H9 (cell line): ENCODE data around the gene GABBR2. TPM values are rescaled to one million over a fixed set of nuclear protein-coding genes. Genes with fewer than 3 reads are reported as not detected.

ENCODE experiments used
- DNase-seq: peaks from one replicate; pipeline ENCODE4 v3.0.0-alpha.2; 2017
- H2AFZ ChIP-seq: one replicate; pipeline ENCODE4 v1.6.1; 2013; ENCODE audit warnings: mild to moderate bottlenecking, low read length, control low read depth, moderate library complexity
- H2AK5ac ChIP-seq: 2 replicates; pipeline ENCODE4 v1.6.1; 2013; ENCODE audit warnings: low read length, control low read depth, mixed read lengths; ENCODE audit not compliant: insufficient read length
- H2BK120ac ChIP-seq: one replicate; pipeline ENCODE4 v1.6.1; 2013; ENCODE audit warnings: low read depth, mild to moderate bottlenecking, low read length, control low read depth, inconsistent platforms; ENCODE audit not compliant: poor library complexity, severe bottlenecking
- H2BK12ac ChIP-seq: 2 replicates; pipeline ENCODE4 v1.6.1; 2013; ENCODE audit warnings: low read length, control low read depth, mixed read lengths, low read depth; ENCODE audit not compliant: insufficient read length
- H2BK15ac ChIP-seq: 2 replicates; pipeline ENCODE4 v1.6.1; 2013; ENCODE audit warnings: low read depth, low read length, control low read depth
- H2BK20ac ChIP-seq: one replicate; pipeline ENCODE4 v1.6.1; 2013; ENCODE audit warnings: low read depth, mild to moderate bottlenecking, low read length, control low read depth, inconsistent platforms; ENCODE audit not compliant: poor library complexity, severe bottlenecking
- H2BK5ac ChIP-seq: 2 replicates; pipeline ENCODE4 v1.6.1; 2013; ENCODE audit warnings: low read length, control low read depth, mixed read lengths; ENCODE audit not compliant: insufficient read length
- H3K14ac ChIP-seq: 2 replicates; pipeline ENCODE4 v1.6.1; 2013; ENCODE audit warnings: low read length, control low read depth; ENCODE audit not compliant: insufficient read depth
- H3K18ac ChIP-seq: 2 replicates; pipeline ENCODE4 v1.6.1; 2013; ENCODE audit warnings: low read depth, mild to moderate bottlenecking, mixed read lengths, low read length, control low read depth; ENCODE audit not compliant: insufficient read length
- H3K23ac ChIP-seq: 2 replicates; pipeline ENCODE4 v1.6.1; 2013; ENCODE audit warnings: low read length, control low read depth, mixed read lengths, low read depth; ENCODE audit not compliant: insufficient read length
- H3K23me2 ChIP-seq: 2 replicates; pipeline ENCODE4 v1.6.1; 2013; ENCODE audit warnings: low read depth, mild to moderate bottlenecking, mixed read lengths, low read length, control low read depth; ENCODE audit not compliant: insufficient read length, poor library complexity, severe bottlenecking
- H3K27ac ChIP-seq: 2 replicates; pipeline ENCODE4 v1.5.1; 2013; ENCODE audit warnings: low read length, control low read depth, mixed read lengths, low read depth; ENCODE audit not compliant: insufficient read length
- H3K27me3 ChIP-seq: 2 replicates; pipeline ENCODE4 v1.6.1; 2013; ENCODE audit warnings: low read length, control low read depth, inconsistent platforms; ENCODE audit not compliant: insufficient read depth
- H3K4ac ChIP-seq: 2 replicates; pipeline ENCODE4 v1.6.1; 2013; ENCODE audit warnings: low read depth, mild to moderate bottlenecking, control low read depth, inconsistent platforms, low read length, moderate library complexity
- H3K4me1 ChIP-seq: 2 replicates; pipeline ENCODE4 v1.6.1; 2013; ENCODE audit warnings: low read length, control low read depth, inconsistent platforms; ENCODE audit not compliant: insufficient read depth
- H3K4me2 ChIP-seq: 2 replicates; pipeline ENCODE4 v1.6.1; 2013; ENCODE audit warnings: low read length, control low read depth, mixed read lengths; ENCODE audit not compliant: insufficient read length, insufficient read depth
- H3K56ac ChIP-seq: 2 replicates; pipeline ENCODE4 v1.6.1; 2013; ENCODE audit warnings: low read depth, mild to moderate bottlenecking, mixed read lengths, low read length, control low read depth; ENCODE audit not compliant: insufficient read length
- H3K79me1 ChIP-seq: 2 replicates; pipeline ENCODE4 v1.6.1; 2013; ENCODE audit warnings: low read depth, mild to moderate bottlenecking, moderate library complexity, low read length, control low read depth, inconsistent platforms; ENCODE audit not compliant: insufficient read depth, poor library complexity, severe bottlenecking
- H3K79me2 ChIP-seq: 2 replicates; pipeline ENCODE4 v1.6.1; 2013; ENCODE audit warnings: low read length, control low read depth, inconsistent platforms; ENCODE audit not compliant: insufficient read depth
- H3K9ac ChIP-seq: 2 replicates; pipeline ENCODE4 v1.6.1; 2013; ENCODE audit warnings: low read length, control low read depth, mixed read lengths; ENCODE audit not compliant: insufficient read length; ENCODE audit errors: extremely low read depth
- H3K9me3 ChIP-seq: one replicate; pipeline ENCODE4 v1.6.1; 2013; ENCODE audit warnings: low read depth, low read length, inconsistent platforms; ENCODE audit not compliant: control insufficient read depth
- H3T11ph ChIP-seq: one replicate; pipeline ENCODE4 v1.6.1; 2013; ENCODE audit warnings: mild to moderate bottlenecking, low read length, control low read depth, inconsistent platforms
- H4K20me1 ChIP-seq: one replicate; pipeline ENCODE4 v1.6.1; 2013; ENCODE audit not compliant: control insufficient read depth, insufficient read length, insufficient read depth
- H4K5ac ChIP-seq: 2 replicates; pipeline ENCODE4 v1.6.1; 2013; ENCODE audit warnings: low read depth, mild to moderate bottlenecking, mixed read lengths, low read length, control low read depth; ENCODE audit not compliant: insufficient read length
- H4K8ac ChIP-seq: replicated peaks from 2 replicates; pipeline ENCODE4 v1.6.1; 2013; ENCODE audit warnings: low read length, control low read depth, mixed read lengths, low read depth; ENCODE audit not compliant: insufficient read length
- H4K91ac ChIP-seq: 2 replicates; pipeline ENCODE4 v1.6.1; 2013; ENCODE audit warnings: low read depth, mild to moderate bottlenecking, moderate library complexity, mixed read lengths, low read length, control low read depth; ENCODE audit not compliant: insufficient read length
- H3K27ac Mint-ChIP-seq, 3 experiments: 2 replicates in 2 of 3; 3 replicates in 1 of 3; pipeline ENCODE4 v1.8.0; 2020 to 2021; ENCODE audit warnings: mixed read lengths in 3 of 3, mild to moderate bottlenecking in 1 of 3, moderate library complexity in 1 of 3
- H3K27me3 Mint-ChIP-seq: 2 replicates; pipeline ENCODE4 v1.8.0; 2021; ENCODE audit warnings: low read depth, mild to moderate bottlenecking, moderate library complexity, mixed read lengths
- H3K36me3 Mint-ChIP-seq, 3 experiments: 2 replicates in 2 of 3; 3 replicates in 1 of 3; pipeline ENCODE4 v1.8.0; 2020 to 2021; ENCODE audit warnings: low read depth in 3 of 3, mixed read lengths in 3 of 3; ENCODE audit not compliant: insufficient read depth in 1 of 3
- H3K4me1 Mint-ChIP-seq, 2 experiments: 2 replicates each; pipeline ENCODE4 v1.8.0; 2020; ENCODE audit warnings: mixed read lengths in 2 of 2
- H3K4me3 Mint-ChIP-seq, 2 experiments: 2 replicates in 1 of 2; 3 replicates in 1 of 2; pipeline ENCODE4 v1.8.0; 2020 to 2021; ENCODE audit warnings: mild to moderate bottlenecking in 2 of 2, mixed read lengths in 2 of 2, moderate library complexity in 1 of 2
- H3K9me3 Mint-ChIP-seq, 2 experiments: 2 replicates in 1 of 2; 3 replicates in 1 of 2; pipeline ENCODE4 v1.8.0; 2020; ENCODE audit warnings: mild to moderate bottlenecking in 2 of 2, mixed read lengths in 2 of 2, moderate library complexity in 1 of 2
- WGBS: extraction: QIAGEN DNeasy Blood & Tissue Kit; methylation state at CpG from one replicate; pipeline ENCODE4 v1.1.7; 2013; ENCODE audit warnings: missing lambda C conversion rate, low lambda C conversion rate, mixed read lengths; ENCODE audit not compliant: insufficient read length; ENCODE audit errors: extremely low coverage; 5-methylcytosine and 5-hydroxymethylcytosine counted together
- total RNA-seq: library from RNA; stranded (reverse); gene quantifications from 2 replicates; pipeline ENCODE4 v1.2.1, GENCODE V29; 2021
- TF ChIP-seq, protein P1 (sequence below): fragments of 200-600 bp; sonication (generic); conservative IDR thresholded peaks from 3 replicates; pipeline ENCODE4 v1.8.0; 2021; ENCODE audit warnings: antibody characterized with exemption, mild to moderate bottlenecking

GABBR2 gene
- total RNA-seq, 1 experiment from 2014 or later: 0.66 TPM

DNA sequence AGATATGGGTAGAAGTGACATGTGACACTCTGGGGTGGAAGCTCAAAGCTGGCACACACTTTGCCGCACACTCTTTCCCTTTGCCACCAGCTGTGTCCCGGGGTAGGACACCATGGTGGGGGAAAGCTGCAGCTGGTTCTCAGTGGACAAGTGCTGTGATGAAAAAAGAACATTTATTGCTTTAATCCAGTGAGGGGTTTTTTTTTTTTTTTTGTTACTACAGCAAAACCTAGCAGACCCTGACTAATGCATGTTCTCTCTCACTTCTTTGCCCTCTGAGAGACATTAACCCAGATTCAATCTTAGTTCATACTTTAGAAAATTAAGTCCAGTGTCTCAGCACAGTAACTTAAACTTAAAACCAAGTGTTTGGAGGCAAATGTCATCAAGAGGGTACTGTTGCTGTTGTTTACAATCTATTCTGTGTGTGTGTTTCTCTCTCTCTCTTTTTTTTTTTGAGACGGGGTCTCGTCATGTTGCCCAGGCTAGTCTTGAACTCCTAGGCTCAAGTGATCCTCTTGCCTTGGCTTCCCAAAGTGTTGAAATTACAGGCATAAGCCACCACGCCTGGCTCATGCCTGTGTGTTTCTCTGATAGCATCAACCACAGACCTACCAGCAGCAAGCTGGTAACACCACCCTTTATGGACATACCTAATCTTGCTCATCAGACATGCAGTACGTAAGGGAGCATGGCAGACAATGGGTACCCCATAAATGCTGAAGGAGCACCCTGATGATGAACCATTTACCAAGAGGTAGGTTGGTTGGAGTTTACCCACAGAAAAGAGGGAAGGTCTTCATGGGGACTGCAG lies 368.5 kb downstream of the GABBR2 start:
- WGBS: no CpG with 5 or more reads among the region's 6 CpGs
- no peak overlapping the region for H3K9ac ChIP-seq
- H3K4me2 ChIP-seq: no peak overlapping the region
- no peak overlapping the region for H2BK12ac ChIP-seq
- Mint-ChIP-seq H3K27me3 (peaks cover 15% of the 10 kb centered on the region), H3K36me3 (no peaks in the 10 kb centered on the region), H3K4me1 (no peaks in the 10 kb centered on the region), H3K9me3 (peaks cover 0 to 6% of the 10 kb centered on the region in 2 experiments; a peak in 3 of 5 replicates), H3K4me3 (no peak overlapping the region), H3K27ac (no peak overlapping the region)
- H3K4me1 ChIP-seq: no peaks in the 10 kb centered on the region
- H2AFZ ChIP-seq: no peak overlapping the region
- H4K91ac ChIP-seq: no peak overlapping the region
- no peak for DNase-seq
- H3K27me3 ChIP-seq: no peaks in the 10 kb centered on the region
- no peaks in the 10 kb centered on the region for H3K23me2 ChIP-seq
- TF ChIP-seq, protein P1, sequence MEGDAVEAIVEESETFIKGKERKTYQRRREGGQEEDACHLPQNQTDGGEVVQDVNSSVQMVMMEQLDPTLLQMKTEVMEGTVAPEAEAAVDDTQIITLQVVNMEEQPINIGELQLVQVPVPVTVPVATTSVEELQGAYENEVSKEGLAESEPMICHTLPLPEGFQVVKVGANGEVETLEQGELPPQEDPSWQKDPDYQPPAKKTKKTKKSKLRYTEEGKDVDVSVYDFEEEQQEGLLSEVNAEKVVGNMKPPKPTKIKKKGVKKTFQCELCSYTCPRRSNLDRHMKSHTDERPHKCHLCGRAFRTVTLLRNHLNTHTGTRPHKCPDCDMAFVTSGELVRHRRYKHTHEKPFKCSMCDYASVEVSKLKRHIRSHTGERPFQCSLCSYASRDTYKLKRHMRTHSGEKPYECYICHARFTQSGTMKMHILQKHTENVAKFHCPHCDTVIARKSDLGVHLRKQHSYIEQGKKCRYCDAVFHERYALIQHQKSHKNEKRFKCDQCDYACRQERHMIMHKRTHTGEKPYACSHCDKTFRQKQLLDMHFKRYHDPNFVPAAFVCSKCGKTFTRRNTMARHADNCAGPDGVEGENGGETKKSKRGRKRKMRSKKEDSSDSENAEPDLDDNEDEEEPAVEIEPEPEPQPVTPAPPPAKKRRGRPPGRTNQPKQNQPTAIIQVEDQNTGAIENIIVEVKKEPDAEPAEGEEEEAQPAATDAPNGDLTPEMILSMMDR: no peak
- no peak overlapping the region for H3K27ac ChIP-seq
- no peak overlapping the region for H2BK5ac ChIP-seq
- no peak overlapping the region for H3K4ac ChIP-seq
- H3K14ac ChIP-seq: no peak overlapping the region
- H3K23ac ChIP-seq: no peak overlapping the region
- no peak overlapping the region for H2BK120ac ChIP-seq
- H4K5ac ChIP-seq: no peak overlapping the region
- no peak overlapping the region for H4K8ac ChIP-seq
- no peak overlapping the region for H3T11ph ChIP-seq
- no peaks in the 10 kb centered on the region for H3K79me2 ChIP-seq
- H3K79me1 ChIP-seq: no peaks in the 10 kb centered on the region
- no peak overlapping the region for H2BK15ac ChIP-seq
- no peak overlapping the region for H2AK5ac ChIP-seq
- H4K20me1 ChIP-seq: no peaks in the 10 kb centered on the region
- no peaks in the 10 kb centered on the region for H3K9me3 ChIP-seq
- no peak overlapping the region for H2BK20ac ChIP-seq
- H3K56ac ChIP-seq: no peak overlapping the region
- H3K18ac ChIP-seq: no peak overlapping the region
